Fibroblast of skin of right biceps (primary cell): Measurements from ENCODE around the gene FYB2.

Experiments
- DNase-seq: peaks from one replicate; pipeline ENCODE4 v3.0.0-alpha.2; 2013

FYB2 gene

DNA sequence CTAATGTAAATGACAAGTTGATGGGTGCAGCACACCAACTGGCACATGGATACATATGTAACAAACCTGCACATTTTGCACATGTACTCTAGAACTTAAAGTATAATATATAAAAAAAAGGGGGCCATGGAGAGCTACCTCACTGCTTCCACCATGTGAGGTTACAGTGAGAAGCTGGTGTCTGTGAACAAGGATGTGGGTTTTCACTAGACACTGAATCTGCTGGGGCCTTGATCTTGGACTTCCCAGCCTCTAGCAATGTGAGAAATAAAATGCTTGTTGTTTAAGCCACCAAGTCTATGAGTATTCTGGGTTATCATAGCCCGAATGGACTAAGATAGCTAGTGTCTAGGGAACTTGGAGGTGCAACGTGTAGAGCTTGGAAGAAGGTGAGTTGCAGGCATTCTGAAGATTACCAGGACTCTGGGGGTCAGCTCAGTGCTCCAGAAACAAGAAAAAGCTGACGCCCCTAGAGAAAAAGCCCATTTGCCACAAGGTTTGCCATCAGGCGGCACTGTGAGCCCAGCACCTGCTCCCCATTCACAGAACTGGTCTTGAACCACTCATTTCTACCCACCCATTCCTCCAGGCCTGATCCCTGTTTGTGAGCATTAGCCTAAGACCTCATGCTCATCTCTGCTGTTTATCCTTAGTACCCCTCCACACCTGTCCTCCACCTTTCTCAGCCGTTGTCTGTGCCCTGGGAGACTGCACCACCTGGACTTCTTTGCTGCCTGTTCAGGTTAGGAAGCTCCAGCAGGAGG lies 15.1 kb upstream of the FYB2 start:
- no peak for DNase-seq

DNA sequence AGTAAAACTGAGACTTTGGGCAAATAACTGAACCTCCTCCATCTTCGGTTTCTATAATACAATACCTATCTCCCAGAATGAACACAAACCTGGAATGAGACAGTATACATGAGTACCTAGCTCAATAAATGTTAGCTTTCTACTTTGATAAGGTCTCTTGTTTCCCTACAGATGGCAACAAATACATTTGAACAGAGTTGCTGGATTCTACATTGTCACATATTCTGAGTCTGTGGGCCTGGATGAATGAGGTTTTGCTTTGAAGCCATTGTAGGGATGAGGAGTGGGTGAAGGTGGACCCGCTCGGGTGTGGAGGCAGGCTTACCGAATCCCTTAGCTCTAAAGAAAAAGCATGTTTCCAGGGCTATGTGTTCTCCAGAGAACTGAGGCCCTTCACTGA lies 13.9 kb upstream of the FYB2 start:
- peak; percentile 8 for DNase-seq

DNA sequence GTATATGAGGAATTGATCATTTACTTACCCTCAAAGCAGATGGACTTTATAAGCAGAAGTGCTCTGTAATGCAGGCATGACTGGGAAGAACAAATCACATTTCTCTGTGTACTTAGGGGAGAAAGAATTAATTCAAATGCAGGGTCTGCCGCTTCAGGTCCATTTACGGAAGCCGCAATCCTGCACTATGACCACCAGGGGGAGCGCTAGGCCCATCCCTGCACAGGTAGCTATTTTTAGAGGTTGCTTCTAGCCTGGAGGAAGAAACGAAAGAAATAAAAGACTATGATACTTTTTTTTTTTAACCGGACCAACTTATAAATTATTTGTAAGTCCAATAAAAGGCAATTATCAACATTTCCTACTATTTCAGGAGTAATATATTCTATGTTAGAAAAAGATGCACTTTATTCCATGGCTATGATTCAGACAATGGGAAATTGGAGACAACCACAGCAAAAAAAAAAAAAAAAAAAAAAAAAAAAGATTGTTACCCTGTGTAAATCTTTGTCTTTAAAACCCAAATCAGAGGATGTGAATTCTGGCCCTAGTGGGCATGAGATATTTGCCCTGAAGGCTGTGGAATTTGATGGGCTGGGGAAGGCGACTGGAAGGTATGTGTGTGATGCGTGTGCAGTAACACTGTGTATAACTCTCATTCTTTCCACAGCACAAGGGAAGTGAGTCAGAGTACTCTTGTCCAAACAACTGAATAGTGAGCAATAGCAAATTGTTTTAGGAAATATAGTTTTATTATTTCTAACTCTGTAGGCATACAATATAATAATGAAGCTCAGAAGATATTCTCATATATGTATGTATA lies 12.9 kb upstream of the FYB2 start:
- DNase-seq, result peak; percentile 96

DNA sequence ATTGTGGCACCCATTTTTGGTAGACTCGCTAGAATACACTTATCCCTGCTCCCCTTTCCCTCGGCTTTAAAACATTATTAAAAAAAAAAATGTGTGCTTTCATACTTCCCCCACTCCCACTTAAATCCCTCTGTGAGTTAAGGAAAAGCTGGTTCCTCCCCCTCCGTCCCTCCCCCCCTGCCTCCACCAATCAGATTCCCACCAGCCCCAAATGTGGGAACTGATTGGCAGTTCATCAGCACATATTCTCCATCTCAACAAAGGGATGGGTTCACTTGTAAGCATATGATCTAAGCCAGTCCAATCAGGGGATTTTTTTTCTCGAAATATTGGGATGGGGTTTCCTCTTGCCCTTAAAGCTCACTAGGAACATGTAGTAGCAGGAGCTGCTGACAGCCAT lies 10.8 kb upstream of the FYB2 start:
- no peak for DNase-seq

DNA sequence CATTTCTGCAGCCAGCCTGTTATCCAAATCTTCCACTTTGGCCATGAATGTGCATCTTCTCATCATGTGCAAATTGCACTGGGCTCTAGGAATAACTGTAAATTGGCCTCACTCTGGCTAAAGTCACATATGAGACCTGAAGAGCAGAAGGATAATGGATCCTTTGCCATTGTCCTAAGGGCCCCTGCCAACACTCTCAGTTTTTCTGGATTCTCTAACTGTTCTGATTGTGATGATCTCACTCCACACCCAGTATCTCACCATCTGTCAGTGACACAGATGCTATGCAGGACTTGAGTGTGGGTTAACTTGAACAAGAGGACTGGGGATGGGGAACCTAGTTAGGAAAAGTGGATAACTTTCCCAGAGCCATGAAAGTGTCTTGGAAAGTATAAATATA lies 8.5 kb upstream of the FYB2 start:
- no peak for DNase-seq

DNA sequence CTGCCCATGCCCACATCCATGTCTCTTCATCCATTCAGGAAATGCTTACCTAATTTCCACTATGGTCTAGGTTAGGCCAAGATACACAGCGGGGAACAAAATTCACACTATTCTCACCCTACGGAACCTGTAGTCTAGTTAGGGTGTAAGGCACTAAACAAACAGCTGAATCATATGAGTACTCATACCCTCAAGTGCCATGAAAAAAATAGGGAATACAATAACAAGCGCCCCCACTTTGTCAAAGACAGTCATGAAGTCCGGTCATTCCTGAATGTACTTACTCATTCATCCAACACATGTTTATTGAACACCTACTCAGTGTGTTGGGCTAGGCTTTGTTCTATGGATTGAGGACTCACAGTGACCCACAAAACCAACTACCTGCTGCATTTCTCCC lies 6.2 kb upstream of the FYB2 start:
- DNase-seq, result peak; percentile 8

DNA sequence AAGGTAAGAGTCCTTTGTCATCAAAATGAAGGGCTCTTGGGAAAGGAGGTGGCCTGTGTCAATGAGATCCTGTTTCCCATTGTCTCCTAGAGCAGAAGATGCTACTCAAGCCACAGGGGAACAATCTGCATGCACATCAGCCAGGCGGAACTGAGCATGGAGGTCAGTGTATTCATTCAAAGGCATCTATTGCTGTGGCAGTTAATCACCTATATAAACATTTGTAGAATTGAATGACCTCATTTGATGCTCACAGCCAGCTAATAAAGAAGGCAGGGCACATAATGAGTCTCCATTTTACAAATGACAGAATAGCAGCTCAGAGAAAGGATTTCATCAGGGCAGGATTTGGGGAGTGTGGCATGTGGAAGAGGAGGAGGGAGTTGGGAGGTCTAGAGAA lies 5.7 kb upstream of the FYB2 start:
- peak; percentile 27 for DNase-seq

DNA sequence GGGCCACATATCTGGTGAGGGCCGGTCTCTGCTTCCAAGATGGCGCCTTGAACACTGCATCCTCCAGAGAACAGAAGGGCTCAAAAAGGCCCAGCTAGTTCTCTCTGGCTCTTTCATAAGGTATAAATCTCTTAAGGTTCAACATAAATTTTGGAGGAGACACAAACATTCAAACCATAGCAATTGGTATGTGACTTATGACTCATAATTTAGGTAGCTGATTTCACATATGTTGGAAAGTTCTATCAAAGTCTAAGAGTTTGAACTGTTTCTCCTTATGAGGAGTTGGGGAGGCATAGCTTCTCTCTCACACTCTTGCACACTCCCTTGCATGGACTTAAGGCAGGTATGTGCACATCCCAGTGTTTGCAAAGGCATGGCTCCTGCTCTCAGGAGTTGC lies 5.1 kb upstream of the FYB2 start:
- DNase-seq, result peak; percentile 63

DNA sequence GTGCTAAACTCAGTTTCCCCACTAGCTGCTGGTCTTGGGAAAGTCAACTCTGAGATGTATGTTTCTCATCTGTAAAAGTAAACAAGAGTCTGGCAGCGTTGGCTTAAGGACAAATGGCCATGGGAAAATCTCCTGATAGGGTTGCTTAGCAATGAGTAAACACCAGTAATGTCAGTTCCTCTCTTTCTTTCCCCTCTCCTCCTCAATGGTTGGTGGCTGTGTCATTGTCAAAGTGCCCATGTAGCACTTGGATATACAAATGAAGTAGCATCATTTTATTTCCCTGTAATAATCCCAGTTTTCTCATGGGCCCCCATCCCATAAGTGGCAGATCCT lies 2.2 kb upstream of the FYB2 start:
- DNase-seq, result no peak

DNA sequence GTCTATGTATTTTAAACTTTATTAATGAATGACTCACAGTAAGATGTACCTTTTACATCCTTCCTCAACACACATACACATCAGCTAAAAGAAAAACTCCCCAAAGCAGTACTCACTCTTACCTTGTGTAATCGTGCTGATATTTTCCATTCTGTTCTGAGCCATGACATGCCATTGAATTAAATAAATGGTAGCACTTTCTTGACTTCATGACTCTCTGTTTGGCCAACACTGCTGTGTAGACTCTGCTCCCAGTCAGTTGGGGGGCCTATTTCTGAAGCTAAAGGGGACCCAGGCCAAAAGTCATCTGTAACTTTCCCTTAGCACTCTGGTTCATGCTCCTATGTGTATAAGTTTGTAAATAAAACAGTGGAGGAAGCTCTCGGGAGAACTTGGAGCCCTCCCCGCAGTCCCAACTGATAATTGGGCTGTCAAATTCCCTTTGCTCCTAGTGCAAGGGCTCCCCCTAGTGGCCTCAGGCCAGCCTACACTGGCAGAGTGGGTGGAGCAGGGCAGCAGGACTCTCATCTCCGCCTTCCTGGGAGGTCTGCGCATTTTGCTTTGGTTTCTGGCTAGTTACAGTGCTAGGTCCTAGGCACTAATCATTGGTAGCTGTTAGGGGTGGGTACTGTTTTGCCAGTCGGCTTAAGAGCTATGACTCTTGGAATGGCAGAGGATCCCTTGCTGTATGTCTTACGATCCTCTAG lies 1.7 kb upstream of the FYB2 start:
- peak; percentile 78 for DNase-seq

DNA sequence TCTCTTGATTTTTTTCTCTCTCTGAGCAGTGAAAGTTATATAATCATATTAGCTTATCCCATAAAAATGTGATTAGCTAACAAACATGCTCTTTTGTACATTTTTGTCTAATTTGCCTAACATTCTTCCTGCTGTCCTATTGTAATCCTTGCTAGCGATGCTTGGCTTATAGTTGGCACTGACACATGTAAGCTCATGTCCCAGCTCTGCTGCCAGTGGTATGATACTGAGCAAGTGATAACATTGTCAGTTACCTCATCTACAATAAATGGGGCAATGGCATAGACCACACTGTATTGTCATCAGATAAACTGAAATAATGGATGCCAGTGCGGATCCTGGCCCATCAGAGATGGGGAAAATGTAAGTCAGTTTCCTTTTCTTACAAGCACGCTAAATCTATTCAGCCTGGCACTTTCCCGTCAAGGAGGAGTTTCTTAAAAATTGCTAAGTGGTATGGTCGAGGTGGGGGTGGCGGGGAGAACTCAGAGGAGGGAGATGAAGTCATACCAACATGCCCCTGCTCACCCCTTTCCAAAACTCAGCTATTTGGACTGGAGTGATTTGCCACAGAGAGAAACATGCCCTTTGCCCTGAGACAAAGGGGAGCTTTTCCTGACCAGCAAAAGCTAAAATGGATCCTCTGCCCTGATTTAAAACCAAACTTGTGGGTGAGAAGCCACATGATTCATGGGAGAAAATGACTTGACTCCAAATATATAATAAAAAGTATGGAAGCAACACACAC lies 1.3 kb downstream of the FYB2 start:
- no peak for DNase-seq

DNA sequence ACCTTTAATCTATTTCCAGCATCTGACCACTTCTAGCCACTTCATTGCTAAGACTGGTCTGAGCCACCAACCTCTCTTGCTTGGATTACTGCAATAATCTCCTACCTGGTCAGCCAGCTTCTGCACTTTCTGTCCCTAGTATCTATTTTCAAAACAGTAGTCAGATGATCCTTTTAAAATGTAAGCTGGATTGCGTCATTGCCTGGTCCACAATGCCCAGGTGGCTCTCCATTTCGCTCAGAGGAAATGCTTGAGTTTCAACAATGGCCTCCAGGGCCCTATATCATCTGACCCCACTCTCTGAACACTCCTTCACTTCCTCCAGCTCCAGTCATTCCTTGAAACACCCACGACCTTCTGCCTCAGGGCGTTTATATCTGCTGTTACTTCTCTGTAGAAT lies 2.3 kb downstream of the FYB2 start:
- no peak for DNase-seq

DNA sequence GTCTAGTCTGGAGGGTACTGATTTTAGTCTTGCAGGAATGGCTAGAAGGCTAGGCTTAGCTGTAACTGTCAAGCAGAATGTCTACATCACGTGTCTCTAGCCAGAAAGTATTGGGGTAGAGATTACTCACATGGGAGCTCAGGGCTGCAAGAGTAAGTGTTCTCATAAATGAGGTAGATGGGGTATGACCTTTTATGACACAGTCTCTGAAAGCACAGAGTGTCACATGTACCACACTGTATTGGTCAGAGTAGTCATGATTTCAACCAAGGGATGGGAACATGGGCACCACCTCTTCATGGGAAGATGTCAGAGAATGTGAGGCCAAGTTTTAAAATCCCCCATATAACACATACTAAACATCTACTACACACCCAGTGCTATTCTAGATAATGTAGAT lies 2.9 kb downstream of the FYB2 start:
- DNase-seq, result no peak

DNA sequence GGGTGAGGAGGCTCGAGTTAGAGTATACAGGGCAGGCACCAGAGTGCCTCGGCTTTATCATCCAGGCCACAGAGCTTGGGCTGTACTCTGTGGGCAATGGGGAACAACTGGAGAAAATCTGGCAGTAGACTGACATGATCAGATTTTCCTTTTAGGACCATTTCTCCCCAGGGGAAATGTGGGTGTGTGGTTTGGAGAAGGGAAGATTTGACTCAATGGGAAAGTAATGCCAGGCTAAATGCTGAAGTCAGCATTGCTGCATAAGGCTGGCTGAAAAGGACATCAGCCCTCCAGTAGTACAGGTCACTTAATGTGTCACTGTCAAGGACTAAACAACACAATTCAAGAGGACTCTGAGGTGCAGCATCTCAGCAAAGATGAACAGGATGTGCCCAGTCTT lies 5.0 kb downstream of the FYB2 start:
- DNase-seq, result no peak

DNA sequence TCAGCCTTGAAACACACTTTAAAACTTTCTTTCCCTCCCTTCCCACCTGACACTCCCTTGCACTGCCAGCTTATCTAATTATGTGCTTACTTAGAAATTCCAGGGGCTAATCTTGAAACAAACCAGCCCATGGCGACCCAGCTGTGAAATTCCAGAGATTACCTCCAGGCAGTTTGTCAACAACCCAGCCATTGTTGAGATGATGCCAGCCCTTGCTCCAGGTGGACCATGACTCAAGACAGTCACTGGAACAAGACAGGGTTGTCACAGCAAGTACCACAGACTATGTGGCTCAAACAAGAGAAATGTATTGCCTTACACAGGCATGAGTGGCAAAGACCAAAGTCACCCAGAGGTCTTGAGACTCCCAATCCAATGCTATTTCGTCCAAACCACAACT lies 7.9 kb downstream of the FYB2 start:
- no peak for DNase-seq

DNA sequence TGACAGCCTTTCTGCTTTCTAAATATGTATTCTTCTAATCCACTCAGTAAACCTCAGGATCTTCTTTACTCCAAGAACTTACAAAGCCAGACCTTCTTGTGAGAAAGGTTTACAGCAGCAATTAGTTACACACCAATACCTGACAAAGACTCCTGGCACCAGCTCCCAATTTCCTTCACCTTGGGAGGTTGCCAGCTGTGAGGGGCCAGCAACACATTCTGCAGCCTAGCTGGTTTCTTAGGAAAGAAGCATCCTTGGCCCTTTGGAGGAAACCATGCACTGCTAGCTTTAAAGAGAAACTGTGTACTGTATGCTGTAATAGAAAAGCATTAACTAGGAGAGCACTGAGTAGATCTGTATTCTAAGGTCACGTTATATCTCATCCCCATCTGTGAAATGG lies 10.8 kb downstream of the FYB2 start:
- no peak for DNase-seq

DNA sequence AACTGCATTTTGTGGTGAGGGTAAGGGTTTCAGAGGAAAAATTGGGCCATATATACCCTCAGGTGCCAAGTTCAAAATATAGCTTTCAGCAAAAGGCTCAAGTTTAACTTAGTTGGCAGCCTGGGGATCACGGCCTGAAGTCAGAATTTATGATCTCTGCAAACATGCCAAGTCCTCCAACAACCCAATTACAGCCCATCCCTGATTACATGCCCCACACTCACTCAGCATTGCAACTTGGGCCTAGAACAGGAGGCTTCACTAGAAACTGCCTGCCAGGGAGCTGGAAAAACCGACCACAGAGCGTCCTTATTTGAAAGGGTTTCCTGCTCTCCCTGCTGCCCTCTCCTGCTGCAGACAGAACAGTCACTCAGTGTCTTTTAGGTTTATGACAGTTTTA lies 12.4 kb downstream of the FYB2 start:
- DNase-seq, result no peak

DNA sequence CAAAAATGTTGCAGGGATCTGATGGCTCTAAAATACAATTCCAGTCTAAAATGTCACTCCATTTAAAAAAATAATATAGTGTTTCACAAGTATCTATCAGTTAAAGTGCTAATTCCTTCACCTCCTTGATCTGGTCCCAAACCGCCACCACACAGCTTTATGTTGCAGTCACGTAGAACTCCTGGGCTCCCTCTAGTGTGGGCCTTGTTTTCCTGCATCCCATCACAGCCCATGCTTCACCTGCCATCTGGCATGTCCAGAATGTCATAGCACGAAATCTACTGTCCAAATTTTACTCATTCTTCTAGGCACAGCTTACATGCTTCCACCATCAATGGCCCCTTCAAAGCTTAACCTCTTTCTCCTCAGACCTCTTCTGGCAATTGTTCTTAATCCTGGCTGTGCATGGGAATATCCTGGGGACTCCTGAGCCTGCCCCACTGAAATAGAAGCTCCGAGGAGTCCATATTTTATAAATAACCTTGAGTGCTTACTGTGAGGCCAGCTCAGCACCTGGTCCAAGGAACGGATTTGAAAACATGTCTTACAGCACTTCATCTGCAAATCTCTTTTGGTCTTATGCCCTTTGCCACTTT lies 15.5 kb downstream of the FYB2 start:
- DNase-seq, result peak; percentile 35

DNA sequence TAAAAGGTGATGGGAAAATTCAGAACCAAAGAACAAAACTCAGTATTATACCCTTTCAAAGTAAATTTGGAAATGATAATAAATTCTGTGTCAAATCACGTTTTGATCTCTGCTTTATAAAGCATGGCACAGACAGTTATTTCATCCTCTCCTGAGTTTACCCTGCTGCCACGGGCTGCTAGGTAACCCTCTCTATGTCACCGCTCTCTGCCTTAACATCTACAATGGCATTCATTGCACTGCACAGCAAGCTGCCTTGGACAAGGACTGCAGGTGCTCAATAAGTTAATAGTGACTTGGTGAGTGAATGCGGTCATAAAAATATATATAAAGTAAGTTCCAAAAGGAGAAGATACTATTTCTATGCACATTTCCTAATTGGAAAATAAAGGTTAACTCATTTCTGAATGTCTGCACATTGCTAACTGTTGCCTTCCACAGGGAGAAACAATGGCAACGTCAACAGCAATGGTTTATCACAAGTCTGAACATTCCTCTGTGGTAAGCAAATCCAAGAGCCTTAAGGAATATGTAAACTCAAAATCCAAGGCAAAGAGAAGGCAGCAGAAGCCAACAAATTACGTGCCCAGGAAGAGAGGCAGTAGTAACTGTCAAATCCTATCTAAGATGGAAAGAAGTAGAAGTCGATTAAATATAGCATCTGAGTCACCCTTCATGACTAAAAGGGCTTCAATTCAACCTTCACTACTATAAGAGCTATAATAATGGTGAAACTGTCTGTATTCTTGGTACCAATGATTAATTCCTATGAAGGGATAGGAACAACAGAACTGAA lies 19.4 kb downstream of the FYB2 start:
- peak; percentile 43 for DNase-seq

DNA sequence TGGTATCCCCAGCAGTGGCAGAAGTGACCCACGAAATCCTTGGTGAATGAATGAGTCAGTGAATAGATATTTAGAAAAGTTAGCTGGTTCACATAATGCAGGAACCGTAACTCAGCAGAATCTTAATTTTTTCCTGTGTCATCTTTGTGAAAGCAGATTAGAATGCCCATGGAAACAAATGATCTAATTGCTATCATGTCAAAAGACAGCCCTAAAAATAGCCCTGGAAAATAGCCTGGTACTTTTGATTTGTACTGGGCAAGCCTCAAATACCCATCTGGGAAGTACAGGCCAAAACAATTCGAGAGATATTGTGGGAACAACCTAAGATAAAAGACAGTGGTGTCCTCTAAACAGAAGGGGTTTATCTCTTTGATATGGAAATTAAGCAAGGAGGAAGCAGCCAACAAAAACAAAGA lies 21.1 kb downstream of the FYB2 start:
- peak; percentile 53 for DNase-seq

DNA sequence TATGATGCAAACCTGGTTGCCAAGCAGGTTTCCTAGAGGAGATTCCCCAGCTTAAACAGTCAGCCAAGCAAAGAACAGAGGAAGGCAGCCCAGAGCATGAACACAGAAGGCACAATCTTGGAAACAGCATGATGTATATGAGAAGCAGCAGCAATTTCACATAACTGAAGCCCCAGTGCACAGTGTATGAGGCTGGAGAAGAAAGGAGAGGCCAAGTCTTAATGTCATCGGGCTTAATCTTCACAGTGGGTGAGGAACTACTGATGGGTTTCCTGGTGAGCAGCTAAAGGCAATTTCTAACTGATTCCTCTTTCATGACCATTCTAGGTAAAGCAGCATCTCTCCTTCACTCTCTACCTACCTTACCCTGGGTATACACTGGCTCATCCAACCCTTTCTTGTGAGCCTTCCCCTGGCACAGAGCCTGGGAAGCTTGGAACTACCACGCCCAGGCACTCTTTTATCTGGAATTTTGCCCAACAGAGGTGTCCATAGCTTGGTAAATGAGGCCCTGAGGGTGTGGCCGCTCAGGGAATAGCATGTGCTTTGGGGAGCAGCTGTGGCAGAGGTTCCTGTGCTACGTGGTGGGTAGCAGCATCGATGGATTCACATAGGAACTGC lies 22.0 kb downstream of the FYB2 start:
- no peak for DNase-seq

DNA sequence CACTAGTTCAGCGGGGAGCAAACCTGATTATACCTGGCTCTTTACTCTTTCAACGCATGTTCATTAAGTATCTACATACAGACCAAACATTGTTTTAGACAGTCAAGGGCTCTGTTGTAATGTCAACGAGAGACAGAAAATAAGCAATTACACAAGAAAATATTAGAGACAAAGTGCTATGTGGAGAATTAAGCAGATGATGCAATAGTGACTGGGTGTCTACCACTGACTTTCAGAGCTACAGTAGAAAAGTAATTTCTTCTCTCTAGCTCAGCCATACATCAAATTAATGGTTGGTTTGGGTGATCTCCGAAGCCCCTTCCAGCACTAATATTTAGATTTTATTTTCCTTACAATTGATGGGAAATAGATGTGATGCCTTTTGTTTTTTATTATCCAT lies 23.3 kb downstream of the FYB2 start:
- DNase-seq, result no peak
